ENCODE results near the gene EIF4E2. TPM values are rescaled to one million over a fixed set of nuclear protein-coding genes. Genes with fewer than 3 reads are reported as not detected.

EIF4E2 gene
- total RNA-seq, 1 donor from 2014 or later, result 45.3 TPM

DNA sequence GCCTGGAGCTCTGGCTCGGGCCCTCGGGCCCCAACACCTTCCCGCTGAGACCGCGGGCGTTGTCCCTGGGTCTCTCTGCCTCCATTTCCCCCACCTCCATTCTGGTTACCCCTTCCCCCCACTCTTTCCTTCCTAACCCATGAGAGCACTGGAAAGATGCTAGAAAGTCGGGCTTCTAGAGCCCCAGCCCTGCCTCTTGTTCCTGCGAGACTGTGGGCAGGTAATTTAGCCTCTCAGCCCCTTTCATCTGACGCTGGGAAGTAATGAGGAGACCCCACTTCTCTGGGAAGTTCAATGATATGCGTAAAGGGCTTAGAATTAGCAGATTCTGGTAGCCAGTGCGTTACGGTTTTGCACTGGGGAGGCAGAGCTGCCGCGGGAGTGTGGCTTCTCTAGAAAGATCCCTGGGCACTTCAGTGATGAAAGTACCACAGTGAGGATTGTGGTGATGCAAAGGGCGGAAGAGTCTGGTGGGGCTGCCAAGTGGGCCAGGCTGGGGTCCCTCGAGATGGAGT is 46.6 kb upstream of the EIF4E2 start:
- H3K36me3 ChIP-seq (ENCODE audit: control insufficient read depth, insufficient read depth, low read length), result no peaks in the 10 kb centered on the region
- DNase-seq (ENCODE audit: low read depth) (no peak), FAIRE-seq (no peak)
- no peak overlapping the region for H3K4me3 ChIP-seq (ENCODE audit: low read depth, low read length)
- TF ChIP-seq, protein P1, sequence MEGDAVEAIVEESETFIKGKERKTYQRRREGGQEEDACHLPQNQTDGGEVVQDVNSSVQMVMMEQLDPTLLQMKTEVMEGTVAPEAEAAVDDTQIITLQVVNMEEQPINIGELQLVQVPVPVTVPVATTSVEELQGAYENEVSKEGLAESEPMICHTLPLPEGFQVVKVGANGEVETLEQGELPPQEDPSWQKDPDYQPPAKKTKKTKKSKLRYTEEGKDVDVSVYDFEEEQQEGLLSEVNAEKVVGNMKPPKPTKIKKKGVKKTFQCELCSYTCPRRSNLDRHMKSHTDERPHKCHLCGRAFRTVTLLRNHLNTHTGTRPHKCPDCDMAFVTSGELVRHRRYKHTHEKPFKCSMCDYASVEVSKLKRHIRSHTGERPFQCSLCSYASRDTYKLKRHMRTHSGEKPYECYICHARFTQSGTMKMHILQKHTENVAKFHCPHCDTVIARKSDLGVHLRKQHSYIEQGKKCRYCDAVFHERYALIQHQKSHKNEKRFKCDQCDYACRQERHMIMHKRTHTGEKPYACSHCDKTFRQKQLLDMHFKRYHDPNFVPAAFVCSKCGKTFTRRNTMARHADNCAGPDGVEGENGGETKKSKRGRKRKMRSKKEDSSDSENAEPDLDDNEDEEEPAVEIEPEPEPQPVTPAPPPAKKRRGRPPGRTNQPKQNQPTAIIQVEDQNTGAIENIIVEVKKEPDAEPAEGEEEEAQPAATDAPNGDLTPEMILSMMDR (IDR thresholded peaks at IDR 0.05; ENCODE audit: insufficient read depth, low read length, severe bottlenecking), result no peak
- peaks cover 37% of the 10 kb centered on the region for H3K27me3 ChIP-seq (ENCODE audit: control insufficient read depth, insufficient read depth, low read length)

DNA sequence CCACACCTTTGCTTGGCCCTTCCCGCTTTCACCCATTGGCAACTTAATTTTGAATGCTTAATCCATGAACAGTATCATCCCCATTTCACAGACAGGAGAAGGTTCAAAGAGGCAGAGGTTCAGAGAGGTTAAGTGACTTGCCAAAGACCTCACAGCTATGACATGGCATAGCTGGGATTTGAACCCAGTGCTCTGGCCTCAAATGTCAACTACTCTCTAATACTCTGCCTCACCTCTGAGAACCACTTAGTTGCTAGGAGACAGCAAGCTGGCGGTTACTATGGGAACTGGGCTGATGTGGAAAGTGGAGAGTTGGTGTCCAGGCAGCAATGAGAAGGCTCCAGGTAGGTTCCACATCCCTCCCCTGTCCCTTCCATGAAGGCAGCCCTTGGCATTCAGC is 46.1 kb upstream of the EIF4E2 start:
- TF ChIP-seq, protein P1 (IDR thresholded peaks at IDR 0.05; ENCODE audit: insufficient read depth, low read length, severe bottlenecking), result no peak
- DNase-seq (ENCODE audit: low read depth) (no peak), FAIRE-seq (no peak)
- Histone ChIP-seq H3K27me3 (ENCODE audit: control insufficient read depth, insufficient read depth, low read length) (peaks cover 37% of the 10 kb centered on the region), H3K36me3 (ENCODE audit: control insufficient read depth, insufficient read depth, low read length) (no peaks in the 10 kb centered on the region), H3K4me3 (ENCODE audit: low read depth, low read length) (no peak overlapping the region)

DNA sequence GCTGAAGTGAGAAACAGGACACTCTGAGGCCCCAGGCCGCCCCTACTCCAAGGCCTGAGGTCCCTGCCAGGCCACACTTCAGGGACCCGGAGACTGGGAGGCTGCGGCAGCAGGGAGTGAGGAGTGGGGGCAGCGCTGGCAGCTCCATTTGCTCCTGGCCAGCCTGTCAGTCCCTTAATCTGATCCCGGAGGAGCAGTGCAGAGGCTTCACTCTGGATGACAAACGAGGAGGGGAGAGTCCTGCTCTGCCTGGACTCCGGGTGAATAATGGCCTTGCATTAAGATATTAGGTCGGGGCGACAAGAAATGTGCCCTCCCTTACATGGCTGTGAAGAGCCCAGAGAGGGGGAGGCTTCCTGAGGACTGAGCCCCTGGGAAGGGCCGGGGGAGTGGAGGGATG is 44.6 kb upstream of the EIF4E2 start:
- H3K27me3 ChIP-seq (ENCODE audit: control insufficient read depth, insufficient read depth, low read length), result peaks cover 35% of the 10 kb centered on the region
- TF ChIP-seq, protein P1 (IDR thresholded peaks at IDR 0.05; ENCODE audit: insufficient read depth, low read length, severe bottlenecking), result no peak

DNA sequence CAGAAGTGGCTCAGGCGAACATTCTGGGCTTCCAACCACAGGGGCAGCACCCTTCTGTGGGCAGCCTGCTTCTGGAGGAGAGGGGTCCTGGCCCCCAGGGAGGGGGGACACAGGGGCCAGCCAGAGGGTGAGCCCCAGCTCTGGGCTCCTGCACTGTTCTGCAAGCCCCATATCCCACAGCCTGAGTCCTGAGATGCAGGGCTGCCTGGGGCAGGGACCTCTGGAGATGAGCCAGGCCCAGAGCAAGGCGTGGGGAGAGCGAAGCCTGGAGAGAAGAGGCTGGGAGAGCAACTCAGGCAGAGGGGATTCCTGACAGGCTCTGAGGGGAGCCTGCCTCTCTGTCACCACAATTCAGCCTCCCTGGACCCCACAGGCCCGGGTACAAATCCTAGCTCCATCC is 43.8 kb upstream of the EIF4E2 start:
- FAIRE-seq, result no peak

More for the DNA sequence above, 44.6 kb upstream of the EIF4E2 start:
- DNase-seq (ENCODE audit: low read depth), result no peak
- H3K4me3 ChIP-seq (ENCODE audit: low read depth, low read length), result no peak overlapping the region
- no peak for FAIRE-seq
- H3K36me3 ChIP-seq (ENCODE audit: control insufficient read depth, insufficient read depth, low read length), result no peaks in the 10 kb centered on the region

DNA sequence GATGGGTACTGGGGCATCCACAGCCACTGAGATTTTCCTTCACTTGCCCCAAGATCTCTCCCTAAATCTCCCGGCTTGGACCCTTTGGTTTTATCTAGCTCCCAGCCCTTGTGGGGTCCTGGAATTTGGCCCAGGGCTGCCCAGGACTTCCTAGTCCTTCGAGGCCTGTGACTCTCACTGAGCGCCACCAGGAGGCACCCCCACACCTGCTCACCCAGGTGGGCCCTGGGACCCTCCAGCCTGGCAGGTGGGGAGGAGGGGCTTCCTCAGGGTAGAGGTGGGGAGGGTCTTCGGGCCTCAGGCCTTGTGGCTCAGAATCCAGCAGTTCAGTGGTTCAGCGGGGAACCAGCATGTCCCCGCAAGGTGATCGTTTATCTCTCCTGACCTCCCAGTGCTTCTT is 42.2 kb upstream of the EIF4E2 start:
- no peak for FAIRE-seq
- TF ChIP-seq, protein P1 (IDR thresholded peaks at IDR 0.05; ENCODE audit: insufficient read depth, low read length, severe bottlenecking), result no peak
- Histone ChIP-seq H3K36me3 (ENCODE audit: control insufficient read depth, insufficient read depth, low read length) (no peaks in the 10 kb centered on the region), H3K27me3 (ENCODE audit: control insufficient read depth, insufficient read depth, low read length) (peaks cover 29% of the 10 kb centered on the region), H3K4me3 (ENCODE audit: low read depth, low read length) (no peak overlapping the region)
- DNase-seq (ENCODE audit: low read depth), result no peak

More for the DNA sequence above, 43.8 kb upstream of the EIF4E2 start:
- H3K27me3 ChIP-seq (ENCODE audit: control insufficient read depth, insufficient read depth, low read length), result peaks cover 34% of the 10 kb centered on the region
- H3K36me3 ChIP-seq (ENCODE audit: control insufficient read depth, insufficient read depth, low read length), result no peaks in the 10 kb centered on the region
- H3K4me3 ChIP-seq (ENCODE audit: low read depth, low read length), result no peak overlapping the region
- no peak for DNase-seq (ENCODE audit: low read depth)
- TF ChIP-seq, protein P1 (IDR thresholded peaks at IDR 0.05; ENCODE audit: insufficient read depth, low read length, severe bottlenecking), result no peak

DNA sequence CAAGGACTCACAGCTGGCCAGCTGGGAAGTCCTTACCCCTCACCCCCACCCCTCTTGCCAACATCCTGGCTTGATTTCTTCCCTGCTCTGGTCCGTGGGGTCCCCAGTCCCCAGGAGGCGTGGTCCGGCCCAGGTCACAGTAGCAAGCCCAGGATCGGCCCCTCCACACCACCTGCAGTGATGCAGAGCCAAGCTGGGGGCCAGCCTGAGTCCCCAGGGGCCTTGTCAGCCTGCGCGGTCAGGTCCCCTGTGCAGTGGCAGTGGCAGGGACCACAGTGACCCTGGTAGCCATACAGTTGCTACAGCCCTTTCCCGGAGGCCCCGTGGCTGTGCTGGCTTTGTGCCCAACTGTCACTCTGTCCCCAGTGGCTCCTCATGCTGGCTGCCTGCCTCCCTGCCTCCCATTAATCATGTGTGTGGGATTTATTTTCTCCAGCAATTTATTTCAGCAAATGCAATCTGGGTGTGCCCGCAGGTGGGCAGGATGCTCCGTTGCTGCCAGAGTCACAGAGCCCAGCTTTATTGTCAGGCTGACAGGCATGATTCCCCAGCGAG is 39.1 kb upstream of the EIF4E2 start:
- no peak for FAIRE-seq
- no peak overlapping the region for H3K4me3 ChIP-seq (ENCODE audit: low read depth, low read length)
- DNase-seq (ENCODE audit: low read depth), result no peak
- peaks cover 10% of the 10 kb centered on the region for H3K27me3 ChIP-seq (ENCODE audit: control insufficient read depth, insufficient read depth, low read length)
- H3K36me3 ChIP-seq (ENCODE audit: control insufficient read depth, insufficient read depth, low read length), result no peaks in the 10 kb centered on the region
- TF ChIP-seq, protein P1 (IDR thresholded peaks at IDR 0.05; ENCODE audit: insufficient read depth, low read length, severe bottlenecking), result no peak

Data from bronchial epithelial cell (primary cell).